SK-N-SH (cell line): Measurements from ENCODE around the gene RAPGEF6. TPM values are rescaled to one million over a fixed set of nuclear protein-coding genes. Genes with fewer than 3 reads are reported as not detected.

Source experiments
- CTCF ChIA-PET: fragments of 300-600, 350-600 bp; formaldehyde crosslinking; extraction: SDS; loops from one replicate; lab custom pipeline; 2021; lab: Yijun Ruan, JAX
- POLR2A ChIA-PET: fragments of 350-600 bp; sonication (Branson Sonifier 250); formaldehyde crosslinking; extraction: SDS; loops from one replicate; lab custom pipeline; 2020; ENCODE audit warnings: antibody characterized with exemption, inconsistent platforms; lab: Yijun Ruan, JAX
- DNase-seq: peaks from one replicate; pipeline ENCODE4 v3.0.0; 2012
- H2AFZ ChIP-seq: fragments of 200-600 bp; sonication (generic); 2 replicates; pipeline ENCODE4 v1.8.1; 2016; ENCODE audit warnings: antibody characterized with exemption, mild to moderate bottlenecking, low read depth
- H3F3A ChIP-seq: fragments of 200-600 bp; sonication (generic); replicated peaks from 2 replicates; pipeline ENCODE3; 2016; ENCODE audit warnings: antibody characterized with exemption, mild to moderate bottlenecking; ENCODE audit not compliant: insufficient read depth
- H3K27ac ChIP-seq, 2 experiments: fragments of 200-500 bp in 1 of 2; fragments of 200-600 bp in 1 of 2; sonication (Bioruptor generic) in 1 of 2; sonication (generic), shearing (Covaris generic) in 1 of 2; 2 replicates each; pipeline versions ENCODE4 v1.5.1 to v1.6.1; 2014 to 2016; ENCODE audit warnings: low read depth in 2 of 2, inconsistent platforms in 1 of 2, low read length in 1 of 2, mild to moderate bottlenecking in 1 of 2, mixed read lengths in 1 of 2
- H3K27me3 ChIP-seq: fragments of 200-600 bp; sonication (generic), shearing (Covaris generic); 2 replicates; pipeline ENCODE4 v1.6.1; 2016; ENCODE audit warnings: mixed run types; ENCODE audit not compliant: insufficient read depth
- H3K36me3 ChIP-seq, 2 experiments: fragments of 200-500 bp in 1 of 2; fragments of 200-600 bp in 1 of 2; sonication (Bioruptor generic) in 1 of 2; sonication (generic) in 1 of 2; replicated peaks in 1 of 2; 2 replicates each; pipeline versions ENCODE3 to v1.5.1; 2014 to 2016; ENCODE audit warnings: low read length in 1 of 2, mild to moderate bottlenecking in 1 of 2; ENCODE audit not compliant: insufficient read depth in 2 of 2, control insufficient read depth in 1 of 2
- H3K4me1 ChIP-seq, 2 experiments: fragments of 200-500 bp in 1 of 2; fragments of 200-600 bp in 1 of 2; sonication (Bioruptor generic) in 1 of 2; sonication (generic), shearing (Covaris generic) in 1 of 2; 2 replicates each; pipeline versions ENCODE4 v1.5.1 to v1.6.1; 2014 to 2016; ENCODE audit warnings: low read depth in 1 of 2, low read length in 1 of 2, mixed run types in 1 of 2; ENCODE audit not compliant: insufficient read depth in 2 of 2, control insufficient read depth in 1 of 2
- H3K4me2 ChIP-seq: fragments of 200-600 bp; sonication (generic), shearing (Covaris generic); 2 replicates; pipeline ENCODE4 v1.6.1; 2017; ENCODE audit warnings: mixed run types
- H3K4me3 ChIP-seq, 2 experiments: fragments of 200-500 bp in 1 of 2; fragments of 200-600 bp in 1 of 2; sonication (Bioruptor generic) in 1 of 2; sonication (generic), shearing (Covaris generic) in 1 of 2; 2 replicates each; pipeline versions ENCODE4 v1.5.1 to v1.8.1; 2014 to 2016; ENCODE audit warnings: low read depth in 2 of 2, inconsistent platforms in 1 of 2, low read length in 1 of 2, mild to moderate bottlenecking in 1 of 2, mixed read lengths in 1 of 2, moderate library complexity in 1 of 2
- H3K79me2 ChIP-seq: fragments of 200-600 bp; sonication (generic); 2 replicates; pipeline ENCODE4 v1.8.1; 2017; ENCODE audit warnings: mild to moderate bottlenecking; ENCODE audit not compliant: insufficient read depth
- H3K9ac ChIP-seq: fragments of 200-600 bp; sonication (generic); 2 replicates; pipeline ENCODE4 v1.6.1; 2017; ENCODE audit warnings: mixed run types
- H3K9me2 ChIP-seq: fragments of 200-600 bp; sonication (generic); 2 replicates; pipeline ENCODE4 v1.6.1; 2017; ENCODE audit warnings: mixed run types
- H3K9me3 ChIP-seq: fragments of 200-600 bp; sonication (generic); 2 replicates; pipeline ENCODE4 v1.6.1; 2017; ENCODE audit warnings: mixed run types, mild to moderate bottlenecking, moderate library complexity
- H4K20me1 ChIP-seq: fragments of 200-600 bp; sonication (generic); 2 replicates; pipeline ENCODE4 v1.6.1; 2017; ENCODE audit warnings: mild to moderate bottlenecking, mixed run types; ENCODE audit not compliant: insufficient read depth
- CHD2 ChIP-seq: fragments of 150-350 bp; IDR thresholded peaks from 2 replicates; pipeline ENCODE4 v1.6.1; 2018; ENCODE audit warnings: low read length; ENCODE audit not compliant: partially characterized antibody
- CTCF ChIP-seq: fragments of 200-600 bp; sonication (generic); IDR thresholded peaks from 2 replicates; pipeline ENCODE4 v1.6.1; 2017; ENCODE audit warnings: antibody characterized with exemption, mild to moderate bottlenecking, moderate library complexity
- ELF1 ChIP-seq: IDR thresholded peaks from 2 replicates; pipeline ENCODE4 v1.4.0; 2012
- FOXJ3 ChIP-seq: sonication (generic); formaldehyde crosslinking; IDR thresholded peaks from 2 replicates; pipeline ENCODE4 v1.5.1; 2020; ENCODE audit warnings: mild to moderate bottlenecking, missing genetic modification reagents
- FOXM1 ChIP-seq: IDR thresholded peaks from 2 replicates; pipeline ENCODE4 v1.4.0; 2012; ENCODE audit warnings: low read depth, mild to moderate bottlenecking
- GABPA ChIP-seq: IDR thresholded peaks from 2 replicates; pipeline ENCODE4 v1.4.0; 2012; ENCODE audit warnings: low read depth, mild to moderate bottlenecking
- GATA2 ChIP-seq: sonication (generic); formaldehyde crosslinking; IDR thresholded peaks from 2 replicates; pipeline ENCODE4 v1.5.0; 2020; ENCODE audit warnings: mild to moderate bottlenecking, missing genetic modification reagents
- MEF2A ChIP-seq: IDR thresholded peaks from 2 replicates; pipeline ENCODE4 v1.4.0; 2012; ENCODE audit warnings: low read depth, borderline replicate concordance
- MXI1 ChIP-seq: IDR thresholded peaks from 2 replicates; pipeline ENCODE4 v1.6.1; 2012; ENCODE audit warnings: mild to moderate bottlenecking, low read depth, low read length, improper control_type of control experiment
- NFIC ChIP-seq: IDR thresholded peaks from 2 replicates; pipeline ENCODE4 v1.4.0; 2012; ENCODE audit warnings: borderline replicate concordance
- NRF1 ChIP-seq: IDR thresholded peaks from 2 replicates; pipeline ENCODE4 v1.6.1; 2012; ENCODE audit warnings: low read depth, mild to moderate bottlenecking, low read length
- RAD21 ChIP-seq: IDR thresholded peaks from 2 replicates; pipeline ENCODE4 v1.6.1; 2012; ENCODE audit warnings: mild to moderate bottlenecking, low read length
- RCOR1 ChIP-seq: fragments of 150-350 bp; IDR thresholded peaks from 2 replicates; pipeline ENCODE4 v1.6.1; 2017; ENCODE audit warnings: antibody characterized with exemption, low read length
- RXRA ChIP-seq: IDR thresholded peaks from 2 replicates; pipeline ENCODE4 v1.4.0; 2012; ENCODE audit warnings: low read depth, mild to moderate bottlenecking, borderline replicate concordance
- SMC3 ChIP-seq: IDR thresholded peaks from 2 replicates; pipeline ENCODE4 v1.6.1; 2012; ENCODE audit warnings: low read depth, low read length, improper control_type of control experiment
- TAF1 ChIP-seq: IDR thresholded peaks from 2 replicates; pipeline ENCODE4 v1.6.1; 2012; ENCODE audit warnings: low read depth, mild to moderate bottlenecking, low read length, moderate library complexity, borderline replicate concordance
- TCF12 ChIP-seq: IDR thresholded peaks from 2 replicates; pipeline ENCODE4 v1.4.0; 2012
- USF1 ChIP-seq: IDR thresholded peaks from 2 replicates; pipeline ENCODE4 v1.4.0; 2012; ENCODE audit warnings: low read depth, borderline replicate concordance
- YY1 ChIP-seq: IDR thresholded peaks from 2 replicates; pipeline ENCODE4 v1.4.0; 2012; ENCODE audit warnings: low read depth, mild to moderate bottlenecking
- WGBS: methylation state at CpG from one replicate; pipeline ENCODE4 v1.1.6; 2017; ENCODE audit warnings: low lambda C conversion rate; 5-methylcytosine and 5-hydroxymethylcytosine counted together
- polyA plus RNA-seq, 3 experiments: library from polyadenylated mRNA; depleted of rRNA; stranded (reverse); fragments of >200 nt; gene quantifications; 2 replicates each; pipeline ENCODE4 v1.2.3, GENCODE V29; 2012
- TF ChIP-seq, protein P1 (sequence below): IDR thresholded peaks from 2 replicates; pipeline ENCODE4; 2012

The RAPGEF6 gene
- polyA plus RNA-seq, 1 of the 3 experiments (the other 2 are of a cell fraction) = 2.9 TPM

DNA sequence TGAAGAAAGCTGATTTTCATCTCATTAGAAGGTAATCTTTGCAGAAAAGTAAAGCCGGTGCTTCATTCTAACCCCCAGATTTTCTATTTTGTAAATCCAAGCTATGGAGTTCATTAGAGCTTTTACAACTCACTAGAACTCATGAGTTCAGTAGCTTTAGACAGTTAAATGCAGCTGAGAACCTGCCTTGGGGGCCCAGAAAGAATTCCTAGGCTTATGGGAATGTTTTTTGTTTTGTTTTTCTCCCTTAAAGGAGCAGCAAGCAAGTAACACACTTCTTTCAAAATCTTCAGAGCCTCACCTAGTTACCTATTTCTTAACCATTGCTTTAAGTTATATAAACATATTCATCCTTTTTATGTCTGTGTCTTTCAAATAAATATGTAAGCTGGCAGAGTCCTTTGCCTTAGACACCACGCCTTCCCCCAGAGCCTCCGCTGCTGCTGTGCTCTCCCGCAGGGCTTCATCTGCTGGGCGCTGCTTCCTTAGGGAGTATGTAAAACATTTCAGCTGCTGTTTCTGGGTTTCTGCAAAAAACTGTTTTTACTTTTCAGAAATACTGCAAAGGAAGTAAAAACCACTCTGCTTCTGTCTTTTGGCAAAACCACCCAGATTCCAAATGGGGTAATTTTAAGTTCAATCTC, 238.3 kb downstream of the RAPGEF6 start:
- Histone ChIP-seq H3K9me3 (no peaks in the 10 kb centered on the region), H3K4me1 (no peaks in the 10 kb centered on the region), H3K9ac (no peak overlapping the region), H4K20me1 (no peaks in the 10 kb centered on the region), H3K79me2 (no peaks in the 10 kb centered on the region; the same call in 1 of the 2 replicates), H3K4me3 (no peak overlapping the region), H3K27me3 (no peaks in the 10 kb centered on the region), H3K9me2 (no peaks in the 10 kb centered on the region), H2AFZ (no peak overlapping the region), H3K36me3 (peaks cover 45 to 64% of the 10 kb centered on the region in 2 experiments), H3K4me2 (no peak overlapping the region), H3K27ac (no peak overlapping the region), H3F3A (peaks cover 5% of the 10 kb centered on the region)
- ChIA-PET CTCF (interaction anchor here (0.7 to 1.5 kb wide), 4 partner anchors 10 to 193 kb away, joined by 3 to 4 read pairs (median 3); no protein-coding TSS in a partner anchor), POLR2A (no interaction called here)
- no peak for DNase-seq
- TF ChIP-seq TCF12 (no peak), TAF1 (no peak), RCOR1 (no peak), NFIC (no peak), NRF1 (no peak), RAD21 (no peak), ELF1 (no peak), CTCF (no peak), SMC3 (no peak), CHD2 (no peak), YY1 (no peak), MXI1 (no peak), GATA2 (CRISPR knock-in tag) (no peak), GABPA (no peak), RXRA (no peak), FOXJ3 (no peak), FOXM1 (no peak), MEF2A (no peak), USF1 (no peak)
- TF ChIP-seq, protein P1, sequence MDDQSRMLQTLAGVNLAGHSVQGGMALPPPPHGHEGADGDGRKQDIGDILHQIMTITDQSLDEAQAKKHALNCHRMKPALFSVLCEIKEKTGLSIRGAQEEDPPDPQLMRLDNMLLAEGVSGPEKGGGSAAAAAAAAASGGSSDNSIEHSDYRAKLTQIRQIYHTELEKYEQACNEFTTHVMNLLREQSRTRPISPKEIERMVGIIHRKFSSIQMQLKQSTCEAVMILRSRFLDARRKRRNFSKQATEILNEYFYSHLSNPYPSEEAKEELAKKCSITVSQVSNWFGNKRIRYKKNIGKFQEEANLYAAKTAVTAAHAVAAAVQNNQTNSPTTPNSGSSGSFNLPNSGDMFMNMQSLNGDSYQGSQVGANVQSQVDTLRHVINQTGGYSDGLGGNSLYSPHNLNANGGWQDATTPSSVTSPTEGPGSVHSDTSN = no peak
- 96% methylated on average over 5 of the region's 5 CpGs for WGBS
